ENCODE results near the gene RHOT2.

DNA sequence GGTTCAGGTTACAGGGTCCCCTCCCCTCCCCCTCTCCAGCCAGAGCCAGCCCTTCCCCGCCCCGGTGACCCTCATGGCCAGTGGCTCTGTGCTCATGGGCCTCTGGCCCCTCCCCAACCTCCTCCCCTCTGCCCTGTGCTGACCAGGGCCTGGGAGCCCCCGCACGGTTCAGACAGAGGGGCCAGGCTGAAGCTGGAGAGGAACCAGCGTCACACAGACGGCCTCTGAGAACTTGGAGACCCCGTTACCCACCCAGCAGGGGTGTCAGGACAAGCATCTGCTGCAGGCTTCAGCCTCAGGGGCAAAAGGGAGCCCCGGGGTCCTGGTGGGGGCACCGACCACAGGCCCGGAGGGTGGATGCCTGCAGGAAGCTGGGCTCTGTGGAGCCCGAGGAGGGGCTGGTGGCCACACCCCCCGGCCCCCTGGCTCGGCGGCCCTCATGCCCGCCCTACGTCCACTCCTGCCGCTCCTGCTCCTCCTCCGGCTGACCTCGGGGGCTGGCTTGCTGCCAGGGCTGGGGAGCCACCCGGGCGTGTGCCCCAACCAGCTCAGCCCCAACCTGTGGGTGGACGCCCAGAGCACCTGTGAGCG lies 37.0 kb upstream of the RHOT2 start, which contains the start of gene WFIKKN1:
- no peak for TF ChIP-seq POLR2A (IDR thresholded peaks at IDR 0.05; ENCODE audit: low read depth, low read length)
- no peak for TF ChIP-seq PAX5 (IDR thresholded peaks at IDR 0.05; ENCODE audit: insufficient read depth, low read length, severe bottlenecking)
- no peak for TF ChIP-seq POLR2AphosphoS5 (IDR thresholded peaks at IDR 0.05; ENCODE audit: low read depth, low read length)

All from GM12891 (cell line).